GM21619 (cell line): ENCODE data around the gene VAT1L.
"Not testable (repeated sequence)": the region's sequence is repeated elsewhere in the genome, so short reads cannot be mapped to it uniquely, and the experiment has no call there.

Experiments used
- ATAC-seq: cut with Tn5 transposase; IDR thresholded peaks from one replicate; pipeline ENCODE4 v1.9.1; 2021; ENCODE audit not compliant: unreplicated experiment

The VAT1L gene

DNA sequence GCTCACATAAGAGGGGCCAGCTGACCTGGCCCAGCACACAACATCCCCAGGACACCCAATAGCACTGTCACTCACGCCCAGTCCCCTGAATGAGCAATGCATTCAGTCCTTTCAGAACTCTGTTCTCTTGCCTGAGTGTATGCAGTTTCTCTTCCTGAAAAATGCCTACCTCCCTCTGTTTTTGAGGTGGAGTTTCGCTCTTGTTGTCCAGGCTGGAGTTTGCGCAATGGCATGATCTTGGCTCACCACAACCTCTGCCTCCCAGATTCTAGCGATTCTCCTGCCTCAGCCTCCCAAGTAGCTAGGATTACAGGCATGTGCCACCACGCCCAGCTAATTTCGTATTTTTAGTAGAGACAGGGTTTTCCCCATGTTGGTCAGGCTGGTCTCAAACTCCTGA is 159.2 kb downstream of the VAT1L start:
- not testable (repeated sequence) for ATAC-seq

DNA sequence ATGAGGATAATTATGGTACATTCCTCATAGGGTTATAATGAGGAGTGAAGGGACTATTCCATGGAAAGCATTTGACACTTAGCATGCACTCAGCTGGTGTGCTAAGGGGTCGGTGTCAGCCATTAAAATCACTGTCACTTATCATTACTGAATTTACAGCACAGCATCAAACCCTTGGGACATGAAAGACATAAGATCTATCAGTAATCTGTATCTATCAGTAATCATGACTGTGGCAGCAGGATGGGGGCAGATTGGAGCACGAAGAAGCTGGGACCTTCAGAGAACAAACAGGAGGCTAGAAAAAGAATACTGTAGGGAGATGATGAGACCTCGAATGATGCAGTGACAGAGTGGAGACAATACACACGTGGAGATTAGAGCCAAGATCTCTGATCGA is 160.5 kb downstream of the VAT1L start:
- ATAC-seq: no peak

DNA sequence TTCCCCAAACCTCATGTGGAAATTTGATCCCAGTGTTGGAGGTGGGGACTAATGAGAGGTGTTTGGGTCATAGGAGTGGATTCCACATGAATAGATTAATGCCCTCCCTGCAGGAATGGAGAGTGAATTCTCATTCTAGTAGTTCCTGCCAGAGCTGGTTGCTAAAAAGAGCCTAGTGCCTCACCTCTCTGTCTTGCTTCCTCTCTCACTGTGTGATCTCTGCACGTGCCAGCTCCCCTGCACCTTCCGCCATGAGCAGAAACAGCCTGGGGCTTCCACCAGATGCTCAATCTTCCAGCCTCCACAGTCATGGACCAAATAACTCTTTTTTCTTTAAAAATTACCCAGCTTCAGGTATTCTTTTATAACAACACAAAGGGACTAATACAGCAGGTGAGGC is 161.1 kb downstream of the VAT1L start:
- no peak for ATAC-seq

DNA sequence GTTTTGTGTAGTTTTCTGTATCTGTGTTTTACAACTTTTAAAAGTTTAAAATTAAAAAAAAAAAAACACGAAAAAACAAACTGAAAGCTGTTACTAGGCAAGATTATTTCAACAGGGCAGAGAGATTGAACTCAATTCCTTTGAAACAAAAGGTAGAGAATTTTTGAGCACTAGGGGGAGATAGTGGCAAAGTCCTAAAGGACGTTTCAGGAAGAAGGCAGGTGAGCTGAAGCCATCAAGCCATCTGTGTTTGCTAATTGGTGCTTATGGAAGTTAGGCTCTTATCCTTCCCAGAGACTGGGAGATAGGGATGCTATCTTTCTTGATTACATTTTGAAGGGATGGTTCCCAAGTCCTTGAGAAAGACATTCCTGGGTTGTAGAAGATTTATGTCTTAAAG is 163.4 kb downstream of the VAT1L start:
- ATAC-seq: peak; percentile 53

DNA sequence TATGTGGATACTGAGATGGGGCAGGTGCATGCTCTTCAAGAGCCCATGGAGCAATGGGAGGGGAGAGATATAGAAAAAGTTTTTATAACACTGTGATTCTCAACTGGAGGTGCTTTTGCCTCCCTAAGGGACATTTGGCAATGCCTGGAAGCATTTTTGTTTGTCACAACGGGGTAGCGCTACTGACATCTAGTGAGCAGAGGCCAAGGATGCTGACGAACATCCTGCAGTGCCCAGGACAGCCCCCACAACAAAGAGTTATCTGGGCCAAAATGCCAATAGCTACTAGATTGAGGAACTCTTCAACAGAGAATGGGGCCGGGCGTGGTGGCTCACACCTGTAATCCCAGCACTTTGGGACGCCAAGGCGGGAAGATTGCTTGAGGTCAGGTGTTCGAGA is 166.8 kb downstream of the VAT1L start:
- ATAC-seq: no peak

DNA sequence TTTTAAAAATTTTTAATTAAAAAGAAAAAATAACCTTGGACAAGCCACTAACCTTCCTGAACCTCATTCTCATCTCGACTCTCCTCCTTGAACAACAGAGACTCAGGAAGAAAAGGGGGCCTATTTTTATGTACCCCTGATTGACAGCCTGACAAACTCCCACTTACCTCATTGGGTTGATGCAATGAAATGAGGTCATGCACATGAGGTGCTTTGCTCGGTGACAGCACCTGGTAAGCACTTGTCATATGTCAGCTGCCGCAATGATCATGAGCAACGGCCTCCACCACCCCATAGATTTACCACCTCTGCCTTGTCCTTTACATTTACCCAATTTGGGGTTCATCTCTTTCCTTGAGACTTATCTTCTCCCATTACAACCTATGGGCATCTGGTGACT is 167.9 kb downstream of the VAT1L start:
- ATAC-seq: no peak

DNA sequence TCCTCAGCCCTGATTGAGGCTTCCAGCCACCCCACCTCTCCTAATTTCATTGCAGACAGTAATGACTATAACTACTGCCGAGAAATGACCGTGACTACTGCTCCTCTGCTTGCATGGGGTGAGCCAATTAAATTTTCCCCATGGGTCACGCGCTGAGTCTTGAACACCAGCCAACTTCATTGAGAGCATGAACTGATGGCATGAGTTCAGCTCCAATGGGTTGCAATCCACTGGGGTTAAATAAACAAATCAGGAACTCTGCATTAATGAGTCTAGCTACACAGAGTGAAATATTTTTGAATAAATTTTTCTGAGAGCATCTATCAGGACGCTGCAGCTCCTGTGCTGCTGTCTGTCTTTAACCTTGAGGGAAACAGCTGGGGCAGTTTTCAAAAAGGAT is 172.4 kb downstream of the VAT1L start:
- no peak for ATAC-seq

DNA sequence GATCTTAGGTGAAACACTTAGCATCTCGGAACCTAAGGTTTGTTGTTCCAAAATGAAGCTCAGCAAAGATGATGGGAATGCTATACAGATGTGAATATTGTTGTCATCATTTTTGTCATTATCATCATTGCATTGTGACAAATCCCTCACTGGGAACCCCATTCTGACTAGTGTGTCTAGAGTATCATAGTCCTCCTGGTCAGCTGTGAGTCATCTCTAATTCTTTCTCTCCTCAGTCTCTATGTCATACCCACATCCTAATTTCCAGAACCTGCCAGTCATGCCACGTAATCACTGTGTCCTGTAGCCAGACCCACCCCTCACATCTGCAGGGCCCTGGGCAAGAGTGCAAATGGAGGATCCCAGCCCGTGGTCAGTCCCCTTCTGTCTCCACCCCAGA is 173.4 kb downstream of the VAT1L start:
- ATAC-seq: no peak

DNA sequence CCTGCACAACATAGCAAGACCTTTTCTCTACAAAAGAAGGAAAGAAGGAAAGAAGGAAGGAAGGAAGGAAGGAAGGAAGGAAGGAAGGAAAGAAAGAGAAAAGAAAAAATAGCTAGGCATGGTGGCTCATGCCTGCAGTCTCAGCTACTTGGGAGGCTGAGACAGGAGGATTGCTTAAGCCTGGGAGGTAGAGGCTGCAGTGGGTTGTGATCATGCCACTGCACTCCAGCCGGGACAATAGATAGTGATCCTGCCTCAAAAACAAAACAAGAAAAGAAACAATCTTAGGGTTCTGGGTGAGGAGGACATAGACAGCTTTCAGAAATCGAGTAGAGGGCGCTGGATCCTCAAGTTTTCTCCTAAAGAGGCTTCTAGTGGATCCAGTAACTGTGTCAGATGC is 174.3 kb downstream of the VAT1L start:
- ATAC-seq: no peak

DNA sequence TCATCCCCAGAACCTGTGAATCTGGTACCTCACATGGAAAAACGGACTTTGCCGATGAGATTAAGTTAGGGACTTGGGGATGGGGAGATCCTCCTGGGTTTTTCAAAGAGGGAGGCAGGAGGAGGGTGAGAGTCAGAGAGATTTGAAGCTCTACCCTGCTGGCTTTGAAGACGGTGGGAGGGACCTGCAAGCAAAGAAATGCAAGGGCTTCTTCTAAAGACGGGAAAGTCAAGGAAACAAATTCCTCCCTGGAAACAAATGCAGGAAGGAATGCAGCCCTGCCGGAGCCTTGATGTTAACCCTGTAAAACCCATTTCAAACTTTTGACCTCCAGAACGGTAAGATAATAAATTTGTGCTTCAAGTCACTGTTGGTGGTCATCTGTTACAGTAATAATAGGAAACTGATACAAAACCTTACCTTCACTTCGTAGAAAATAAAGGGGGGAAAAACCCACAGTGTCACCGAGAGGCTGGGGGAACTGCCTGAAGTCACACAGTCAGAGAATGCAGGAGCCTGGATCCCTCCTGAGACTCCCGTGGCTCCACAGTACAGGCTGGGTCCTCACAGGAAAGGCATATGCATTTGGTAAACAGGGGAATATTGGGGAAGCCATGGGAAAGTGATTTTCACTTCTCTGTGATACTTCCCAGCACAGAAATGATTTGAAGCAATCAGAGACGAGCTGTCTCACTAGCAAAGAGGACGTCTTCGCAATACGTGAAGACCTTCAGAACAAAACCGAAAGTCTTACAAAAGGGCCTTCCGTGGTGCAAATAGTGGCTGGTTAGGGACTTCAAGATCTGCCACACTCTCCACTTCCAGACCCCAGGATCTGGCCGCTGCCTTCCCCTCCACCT is 175.1 kb downstream of the VAT1L start:
- ATAC-seq: no peak

DNA sequence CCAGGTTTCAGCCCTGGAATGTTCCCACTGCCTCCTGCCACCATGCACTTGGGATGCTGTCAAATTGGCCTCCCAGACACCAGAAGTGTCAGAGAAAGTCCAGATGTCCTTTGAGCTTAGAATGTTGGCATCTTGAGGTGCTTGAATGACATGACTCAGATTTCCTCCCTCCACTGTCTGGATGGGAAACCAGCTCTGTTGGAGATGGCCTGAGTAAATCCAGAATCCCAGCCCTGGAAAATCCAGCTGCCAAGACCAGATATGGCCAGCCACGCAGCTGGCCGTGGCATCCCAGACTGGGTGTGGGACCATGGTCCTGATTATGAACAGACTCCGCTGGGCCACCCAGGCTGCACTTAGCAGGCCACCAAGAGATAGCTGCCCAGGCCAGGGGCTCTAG is 177.0 kb downstream of the VAT1L start:
- no peak for ATAC-seq

DNA sequence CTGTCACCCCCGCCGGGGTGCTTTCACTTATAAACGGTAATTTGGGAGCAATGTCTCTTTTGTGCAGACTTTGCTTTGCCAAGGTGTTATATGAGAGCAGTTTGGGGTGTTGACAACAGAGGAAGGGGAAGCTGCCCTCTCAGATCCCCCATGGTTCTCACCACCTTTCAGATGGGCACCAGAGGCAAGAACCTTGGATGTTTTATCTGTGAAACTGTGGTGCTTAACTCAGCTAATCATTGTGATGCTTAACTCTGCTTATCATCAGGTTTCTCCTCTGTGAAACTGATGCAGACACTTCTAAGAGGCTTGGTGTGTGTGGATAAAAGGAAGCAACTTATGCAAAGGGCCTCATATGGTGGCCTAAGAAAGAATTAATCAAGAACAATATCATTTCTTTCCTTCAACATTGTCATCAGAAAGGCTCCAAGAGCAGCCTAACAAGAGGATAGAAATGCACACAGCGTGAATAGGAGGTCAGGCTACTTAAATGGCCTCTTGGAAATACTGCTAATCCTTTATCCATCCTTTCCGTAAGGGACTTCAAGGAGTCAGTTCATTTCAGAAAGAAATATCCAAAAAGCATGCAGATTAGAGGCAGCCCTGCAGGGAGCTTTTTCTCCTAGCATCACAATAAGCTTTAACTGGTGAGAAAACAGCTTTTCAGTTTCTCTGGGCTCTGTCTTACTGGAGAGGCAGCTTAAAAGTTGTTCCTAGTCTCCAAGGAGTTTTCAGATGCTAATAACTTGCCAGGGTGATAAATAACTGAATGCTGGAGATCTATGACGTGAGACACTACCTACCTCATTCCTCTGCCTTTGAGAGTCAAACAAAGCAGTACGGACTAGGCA is 178.9 kb downstream of the VAT1L start:
- no peak for ATAC-seq

DNA sequence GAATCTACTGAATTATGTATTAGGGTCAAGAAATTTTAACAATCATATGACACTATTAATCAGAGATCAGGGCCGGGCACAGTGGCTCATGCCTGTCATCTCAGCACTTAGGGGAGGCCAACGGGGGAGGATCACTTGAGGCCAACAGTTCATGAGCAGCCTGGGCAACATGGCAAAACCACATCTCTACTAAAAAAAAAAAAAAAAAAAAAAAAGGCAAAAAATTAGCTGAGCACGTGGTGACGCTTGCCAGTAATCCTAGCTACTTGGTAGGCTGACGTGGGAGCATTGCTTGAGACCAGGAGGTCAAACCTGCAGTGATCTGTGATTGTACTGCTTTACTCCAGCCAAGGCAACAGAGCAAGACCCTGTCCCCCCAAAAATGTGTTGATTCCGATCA is 181.5 kb downstream of the VAT1L start:
- ATAC-seq: no peak

DNA sequence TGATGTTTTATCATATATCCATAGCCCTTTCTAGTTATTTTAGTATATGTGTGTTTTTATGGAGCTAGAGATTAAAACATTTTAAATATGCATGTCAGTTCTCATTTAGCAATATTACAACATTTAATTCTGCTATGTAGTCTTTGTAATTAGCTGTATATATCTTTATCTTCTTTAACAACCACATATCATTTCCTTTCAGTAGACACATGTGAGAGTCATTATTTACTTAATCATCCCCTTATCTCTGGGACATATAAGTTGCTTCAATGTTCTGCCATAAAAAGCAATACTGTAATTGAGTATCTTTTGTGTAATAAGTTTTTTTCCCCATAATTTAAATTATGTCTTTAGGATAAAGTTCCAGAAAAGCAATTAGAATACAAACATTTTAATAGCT is 182.0 kb downstream of the VAT1L start:
- no peak for ATAC-seq

DNA sequence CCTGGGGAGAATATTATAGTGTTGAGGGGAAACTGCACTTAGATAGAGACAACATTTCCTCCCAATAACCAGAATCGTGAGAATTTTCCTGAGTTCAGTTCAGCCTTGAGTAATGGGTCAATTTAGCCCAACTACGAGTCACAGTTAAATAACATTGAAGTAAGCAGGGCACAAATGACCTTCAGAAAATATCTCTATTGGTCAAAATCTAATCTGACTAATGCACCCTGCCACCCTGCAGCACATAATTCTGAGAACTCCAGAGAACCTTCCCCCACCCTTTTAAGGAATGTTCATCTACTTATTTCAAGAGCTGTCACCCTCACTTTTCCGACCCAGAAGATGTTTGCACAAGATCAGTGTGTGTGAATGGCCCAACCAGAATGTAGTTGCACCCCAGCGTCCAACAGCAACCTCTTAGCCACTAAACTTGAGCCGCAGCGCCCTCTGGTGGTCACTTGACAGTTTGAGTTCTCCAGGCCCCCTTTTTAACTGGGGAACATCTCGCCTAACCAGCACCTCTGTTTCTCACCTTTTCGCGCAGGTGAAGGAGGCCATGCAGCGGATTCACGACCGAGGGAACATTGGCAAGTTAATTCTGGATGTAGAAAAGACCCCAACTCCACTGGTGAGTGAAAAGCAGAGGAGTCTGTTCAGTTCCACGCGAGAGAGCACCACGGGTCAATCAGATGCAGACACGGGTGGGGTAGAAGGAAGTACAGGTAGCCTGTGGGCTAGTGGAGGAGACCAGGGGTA is 183.1 kb downstream of the VAT1L start:
- peak; percentile 71 for ATAC-seq

DNA sequence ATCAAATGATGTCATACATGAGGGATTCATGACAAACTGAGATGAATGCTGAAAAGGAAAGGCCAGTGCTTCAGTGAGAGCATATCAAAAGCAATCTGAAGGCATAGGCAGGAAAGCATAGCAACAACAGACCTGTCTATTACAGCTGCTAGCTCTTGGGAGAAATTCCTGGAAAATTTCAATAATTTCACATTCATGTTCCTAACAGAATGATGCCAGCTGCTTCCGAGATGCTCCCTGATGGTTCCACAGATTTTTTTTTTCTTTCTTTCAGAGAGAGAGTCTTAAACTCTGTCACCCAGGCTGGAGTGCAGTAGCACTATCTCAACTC is 183.7 kb downstream of the VAT1L start:
- ATAC-seq: no peak

DNA sequence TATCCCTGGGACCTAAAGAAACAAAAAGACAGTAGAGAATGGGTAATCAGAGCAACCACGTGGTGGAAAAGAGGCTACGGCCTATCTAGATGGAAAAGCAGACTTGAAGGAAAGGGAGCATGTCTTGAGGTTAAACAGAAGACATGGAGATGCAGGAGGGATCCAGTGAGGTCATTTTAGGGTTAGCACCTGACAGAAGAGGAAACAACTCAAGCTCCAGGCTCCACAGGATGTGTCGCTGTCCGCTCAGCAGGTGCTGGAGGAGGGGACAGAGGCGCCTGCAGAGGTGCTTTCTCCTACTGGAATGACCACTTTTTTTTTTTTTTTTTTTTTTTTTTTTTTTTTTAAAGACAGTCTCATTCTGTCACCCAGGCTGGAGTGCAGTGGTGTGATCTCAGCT is 186.5 kb downstream of the VAT1L start:
- ATAC-seq: no peak

DNA sequence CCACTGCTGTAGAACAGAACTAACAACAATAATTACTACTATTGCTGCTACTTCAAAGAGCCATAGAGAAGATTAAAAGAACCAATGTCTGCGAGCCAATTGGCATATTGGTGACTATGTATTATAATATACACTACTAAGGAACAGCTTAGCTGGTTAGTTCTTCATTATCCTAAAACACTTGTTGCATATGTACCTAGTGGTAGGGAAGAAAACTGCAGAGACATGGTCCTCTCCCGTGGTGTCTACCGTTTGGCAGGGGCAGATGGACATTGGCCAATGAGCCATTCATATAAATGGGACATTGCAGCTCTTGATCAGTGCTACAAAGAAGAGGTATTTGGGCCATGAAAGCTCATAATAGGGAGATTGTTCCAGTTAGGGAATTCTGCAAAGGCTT is 187.6 kb downstream of the VAT1L start:
- no peak for ATAC-seq

DNA sequence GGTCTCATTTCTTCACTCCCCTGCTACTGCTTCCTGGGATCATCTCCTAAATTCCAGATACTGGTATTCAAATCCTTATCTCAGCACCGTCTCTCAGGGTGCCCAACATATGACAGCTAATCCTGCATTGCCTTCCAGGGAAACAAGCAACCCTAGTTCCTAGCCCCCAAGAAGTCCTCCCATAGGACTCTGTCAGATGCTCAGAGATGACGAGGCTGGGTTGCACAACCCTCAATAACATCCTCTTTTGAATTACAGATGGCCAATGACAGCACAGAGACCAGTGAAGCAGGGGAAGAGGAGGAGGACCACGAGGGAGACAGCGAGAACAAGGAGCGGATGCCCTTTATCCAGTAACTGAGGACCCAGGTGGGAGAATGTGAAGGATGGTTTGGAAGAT is 189.0 kb downstream of the VAT1L start:
- no peak for ATAC-seq

DNA sequence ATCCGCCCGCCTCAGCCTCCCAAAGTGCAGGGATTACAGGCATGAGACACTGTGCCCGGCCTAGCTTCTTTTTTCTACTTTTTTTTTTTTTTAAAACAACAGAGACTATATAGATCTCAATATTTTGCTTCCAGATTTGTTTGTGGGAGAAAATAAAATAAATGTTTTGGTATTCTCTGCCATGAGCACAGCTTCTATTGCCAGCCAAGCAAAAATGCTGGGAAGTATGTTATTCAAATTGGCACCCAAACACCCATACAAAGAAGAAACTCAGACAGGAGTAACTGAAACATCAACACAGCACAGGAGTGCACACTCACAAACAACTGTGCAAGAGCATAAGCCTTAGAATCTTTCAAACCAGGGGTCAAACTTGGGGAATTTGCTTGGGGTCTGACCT is 196.7 kb downstream of the VAT1L start:
- ATAC-seq: no peak

DNA sequence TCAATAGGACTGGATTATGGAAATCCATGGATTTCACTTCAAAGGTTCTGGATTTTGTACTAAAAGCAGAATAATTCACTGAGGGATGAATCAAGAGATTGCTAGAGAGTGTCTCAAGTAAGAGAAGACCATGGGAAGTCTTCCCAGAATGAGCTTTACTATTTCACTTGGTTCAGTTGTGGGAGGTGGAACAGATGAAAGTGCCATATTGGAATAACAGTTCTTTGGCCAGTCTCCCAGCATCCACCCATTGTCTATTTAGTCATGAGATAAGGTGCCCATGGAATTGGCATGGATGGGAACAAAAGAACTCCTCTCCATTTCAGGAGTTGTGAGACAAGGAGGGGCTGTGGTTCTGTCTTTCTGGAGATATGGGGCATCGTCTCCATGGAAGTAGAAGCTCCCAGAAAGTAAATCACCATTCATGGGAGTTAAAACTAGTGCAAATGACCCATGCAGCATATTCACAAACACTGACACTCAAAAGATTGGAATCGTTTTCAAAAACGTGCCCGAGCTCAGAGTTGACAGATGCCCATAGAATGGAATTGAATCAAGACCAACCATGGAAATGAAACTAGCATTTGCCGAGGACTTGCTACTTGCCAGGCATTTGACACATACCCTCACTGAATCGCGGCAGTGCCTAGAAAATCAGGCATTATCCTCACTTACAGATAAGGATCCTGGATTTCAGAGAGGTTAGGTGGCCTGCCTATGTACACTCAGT is 197.8 kb downstream of the VAT1L start:
- ATAC-seq: no peak
